Mesenchymal stem cell (in vitro differentiated cells and primary cell): Measurements from ENCODE around the gene STX2.

Experiments used
- DNase-seq: peaks from one replicate; pipeline ENCODE4 v3.0.0-alpha.2; 2013
- H2AFZ ChIP-seq: one replicate; pipeline ENCODE4 v1.6.1; 2013; ENCODE audit warnings: low read depth, mild to moderate bottlenecking, control low read depth, inconsistent platforms, low read length, moderate library complexity
- H2AK5ac ChIP-seq: 2 replicates; pipeline ENCODE4 v1.6.1; 2013; ENCODE audit warnings: low read length, moderate library complexity, mild to moderate bottlenecking, inconsistent platforms; ENCODE audit not compliant: severe bottlenecking
- H2BK120ac ChIP-seq: one replicate; pipeline ENCODE4 v1.6.1; 2013; ENCODE audit warnings: low read depth, mild to moderate bottlenecking, inconsistent platforms, low read length, moderate library complexity
- H2BK12ac ChIP-seq, 2 experiments: one replicate each; pipeline ENCODE4 v1.6.1; 2013; ENCODE audit warnings: inconsistent platforms in 2 of 2, low read length in 2 of 2, mild to moderate bottlenecking in 2 of 2, moderate library complexity in 2 of 2, control low read depth in 1 of 2
- H2BK15ac ChIP-seq: one replicate; pipeline ENCODE4 v1.6.1; 2013; ENCODE audit warnings: mild to moderate bottlenecking, low read depth, inconsistent platforms; ENCODE audit not compliant: poor library complexity, severe bottlenecking
- H2BK5ac ChIP-seq: 2 replicates; pipeline ENCODE4 v1.6.1; 2013; ENCODE audit warnings: low read depth, mild to moderate bottlenecking, low read length, control low read depth, inconsistent platforms; ENCODE audit not compliant: poor library complexity, severe bottlenecking
- H3K14ac ChIP-seq, 2 experiments: one replicate each; pipeline ENCODE4 v1.6.1; 2013; ENCODE audit warnings: inconsistent platforms in 2 of 2, low read length in 2 of 2, control low read depth in 1 of 2, mild to moderate bottlenecking in 1 of 2, moderate library complexity in 1 of 2
- H3K18ac ChIP-seq, 2 experiments: one replicate each; pipeline ENCODE4 v1.6.1; 2013; ENCODE audit warnings: inconsistent platforms in 2 of 2, low read length in 2 of 2, control low read depth in 1 of 2, low read depth in 1 of 2, mild to moderate bottlenecking in 1 of 2
- H3K23ac ChIP-seq, 2 experiments: one replicate each; pipeline ENCODE4 v1.6.1; 2013; ENCODE audit warnings: inconsistent platforms in 2 of 2, low read length in 2 of 2, mild to moderate bottlenecking in 2 of 2, moderate library complexity in 2 of 2, control low read depth in 1 of 2
- H3K27ac ChIP-seq: 2 replicates; pipeline ENCODE4 v1.5.1; 2013; ENCODE audit warnings: mild to moderate bottlenecking, moderate library complexity, low read length, control low read depth, inconsistent platforms; ENCODE audit not compliant: poor library complexity, severe bottlenecking
- H3K27me3 ChIP-seq, 2 experiments: 2 replicates each; pipeline versions ENCODE4 v1.6.1 to v1.7.0; 2013; ENCODE audit warnings: low read length in 2 of 2, mild to moderate bottlenecking in 2 of 2, moderate library complexity in 2 of 2, control low read depth in 1 of 2, inconsistent platforms in 1 of 2; ENCODE audit not compliant: control insufficient read depth in 1 of 2, insufficient read depth in 1 of 2
- H3K36me3 ChIP-seq, 2 experiments: 2 replicates each; pipeline versions ENCODE4 v1.6.1 to v1.7.0; 2013; ENCODE audit warnings: low read length in 2 of 2, control low read depth in 1 of 2, inconsistent platforms in 1 of 2, low read depth in 1 of 2, mild to moderate bottlenecking in 1 of 2; ENCODE audit not compliant: insufficient read depth in 2 of 2, control insufficient read depth in 1 of 2
- H3K4ac ChIP-seq, 2 experiments: one replicate each; pipeline ENCODE4 v1.6.1; 2013; ENCODE audit warnings: inconsistent platforms in 2 of 2, low read length in 2 of 2, mild to moderate bottlenecking in 2 of 2, moderate library complexity in 2 of 2, control low read depth in 1 of 2, low read depth in 1 of 2
- H3K4me1 ChIP-seq: 2 replicates; pipeline ENCODE4 v1.6.1; 2013; ENCODE audit warnings: low read depth, low read length, control low read depth; ENCODE audit not compliant: control insufficient read depth, insufficient read depth
- H3K4me2 ChIP-seq: 2 replicates; pipeline ENCODE4 v1.6.1; 2013; ENCODE audit warnings: low read length, mild to moderate bottlenecking, inconsistent platforms; ENCODE audit not compliant: poor library complexity, severe bottlenecking
- H3K4me3 ChIP-seq, 2 experiments: 2 replicates each; pipeline versions ENCODE4 v1.5.1 to v1.7.0; 2013; ENCODE audit warnings: low read length in 2 of 2, mild to moderate bottlenecking in 2 of 2, control low read depth in 1 of 2, low read depth in 1 of 2; ENCODE audit not compliant: insufficient read depth in 1 of 2
- H3K79me1 ChIP-seq: replicated peaks from 2 replicates; pipeline ENCODE4 v1.6.1; 2013; ENCODE audit warnings: mild to moderate bottlenecking, control low read depth, low read length, inconsistent platforms; ENCODE audit not compliant: poor library complexity, severe bottlenecking
- H3K9ac ChIP-seq: 2 replicates; pipeline ENCODE4 v1.7.0; 2013; ENCODE audit warnings: mild to moderate bottlenecking, low read length, moderate library complexity
- H3K9me3 ChIP-seq: 2 replicates; pipeline ENCODE4 v1.7.0; 2013; ENCODE audit warnings: mild to moderate bottlenecking, low read length; ENCODE audit not compliant: control insufficient read depth
- H4K8ac ChIP-seq: one replicate; pipeline ENCODE4 v1.6.1; 2013; ENCODE audit warnings: inconsistent platforms, mild to moderate bottlenecking, low read length, moderate library complexity
- H4K91ac ChIP-seq: one replicate; pipeline ENCODE4 v1.6.1; 2013; ENCODE audit warnings: mild to moderate bottlenecking, low read length, inconsistent platforms
- WGBS: methylation state at CpG from one replicate; pipeline ENCODE4 v1.1.7; 2013; ENCODE audit warnings: mixed read lengths; 5-methylcytosine and 5-hydroxymethylcytosine counted together

STX2 gene

GRCh38 chr12:130835436-130835835, 3.6 kb downstream of the STX2 start:
- Histone ChIP-seq H3K4me3 (no peak overlapping the region), H3K79me1 (peaks cover 20% of the 10 kb centered on the region), H3K4me2 (no peak overlapping the region), H3K36me3 (peaks cover 0 to 4% of the 10 kb centered on the region in 2 experiments), H3K9me3 (no peaks in the 10 kb centered on the region), H3K9ac (no peak overlapping the region), H3K23ac (no peak overlapping the region), H2BK12ac (no peak overlapping the region), H2AK5ac (no peak overlapping the region), H2BK5ac (no peak overlapping the region), H3K4me1 (peaks cover 31% of the 10 kb centered on the region), H3K27me3 (no peaks in the 10 kb centered on the region), H4K91ac (no peak overlapping the region), H3K4ac (no peak overlapping the region), H2BK120ac (no peak overlapping the region), H3K18ac (no peak overlapping the region), H4K8ac (no peak overlapping the region), H3K27ac (no peak overlapping the region), H3K14ac (peak overlapping the region in 1 of 2 experiments; percentile 22), H2AFZ (no peak overlapping the region), H2BK15ac (no peak overlapping the region)
- WGBS, result 94% methylated on average over 6 of the region's 6 CpGs
- no peak for DNase-seq

GRCh38 chr12:130835011-130835410, 4.0 kb downstream of the STX2 start:
- Histone ChIP-seq H3K14ac (no peak overlapping the region), H3K4me2 (no peak overlapping the region), H2AFZ (no peak overlapping the region), H3K18ac (no peak overlapping the region), H2BK12ac (no peak overlapping the region), H3K36me3 (peaks cover 0 to 4% of the 10 kb centered on the region in 2 experiments), H3K23ac (no peak overlapping the region), H2BK120ac (no peak overlapping the region), H3K79me1 (peaks cover 20% of the 10 kb centered on the region), H2BK5ac (no peak overlapping the region), H3K27me3 (no peaks in the 10 kb centered on the region), H3K9me3 (no peaks in the 10 kb centered on the region), H3K27ac (no peak overlapping the region), H2BK15ac (no peak overlapping the region), H3K4me1 (peaks cover 34% of the 10 kb centered on the region), H2AK5ac (no peak overlapping the region), H3K4ac (no peak overlapping the region), H3K4me3 (no peak overlapping the region), H4K91ac (no peak overlapping the region), H3K9ac (no peak overlapping the region), H4K8ac (no peak overlapping the region)
- no peak for DNase-seq
- WGBS, result 89% methylated on average over 10 of the region's 11 CpGs

GRCh38 chr12:130832561-130833209, 6.4 kb downstream of the STX2 start:
- H4K91ac ChIP-seq, result no peak overlapping the region
- no peak overlapping the region for H3K4ac ChIP-seq
- H3K36me3 ChIP-seq, result peaks cover 0 to 6% of the 10 kb centered on the region in 2 experiments
- H2BK12ac ChIP-seq, result no peak overlapping the region
- 68% methylated on average over 17 of the region's 17 CpGs for WGBS
- no peak overlapping the region for H3K23ac ChIP-seq
- DNase-seq, result peak; percentile 75
- no peak overlapping the region for H3K27ac ChIP-seq
- H3K4me2 ChIP-seq, result no peak overlapping the region
- H2BK15ac ChIP-seq, result no peak overlapping the region
- no peak overlapping the region for H2BK120ac ChIP-seq
- no peak overlapping the region for H2AK5ac ChIP-seq
- H3K9ac ChIP-seq, result no peak overlapping the region
- no peak overlapping the region for H4K8ac ChIP-seq
- H3K14ac ChIP-seq, result no peak overlapping the region
- H3K18ac ChIP-seq, result no peak overlapping the region
- H3K9me3 ChIP-seq, result no peaks in the 10 kb centered on the region
- peaks cover 35% of the 10 kb centered on the region for H3K4me1 ChIP-seq
- H3K4me3 ChIP-seq, result peak overlapping the region in 1 of 2 experiments; percentile 26
- peaks cover 24% of the 10 kb centered on the region for H3K79me1 ChIP-seq
- no peak overlapping the region for H2BK5ac ChIP-seq
- H3K27me3 ChIP-seq, result no peaks in the 10 kb centered on the region
- no peak overlapping the region for H2AFZ ChIP-seq

GRCh38 chr12:130831876-130832405, 7.1 kb downstream of the STX2 start:
- H3K27ac ChIP-seq, result no peak overlapping the region
- no peak overlapping the region for H3K23ac ChIP-seq
- H2BK15ac ChIP-seq, result no peak overlapping the region
- no peak overlapping the region for H3K9ac ChIP-seq
- H2AK5ac ChIP-seq, result no peak overlapping the region
- H4K91ac ChIP-seq, result no peak overlapping the region
- H3K27me3 ChIP-seq, result no peaks in the 10 kb centered on the region
- H2BK12ac ChIP-seq, result no peak overlapping the region
- H3K4me1 ChIP-seq, result peaks cover 34% of the 10 kb centered on the region
- no peak overlapping the region for H2BK120ac ChIP-seq
- no peak overlapping the region for H3K4me2 ChIP-seq
- H3K79me1 ChIP-seq, result peaks cover 22% of the 10 kb centered on the region
- H3K4me3 ChIP-seq, result no peak overlapping the region
- no peak overlapping the region for H3K18ac ChIP-seq
- no peak overlapping the region for H3K4ac ChIP-seq
- no peak overlapping the region for H2BK5ac ChIP-seq
- H2AFZ ChIP-seq, result no peak overlapping the region
- no peaks in the 10 kb centered on the region for H3K9me3 ChIP-seq
- H4K8ac ChIP-seq, result no peak overlapping the region
- peaks cover 0 to 6% of the 10 kb centered on the region in 2 experiments for H3K36me3 ChIP-seq
- H3K14ac ChIP-seq, result no peak overlapping the region
- 95% methylated on average over 5 of the region's 5 CpGs for WGBS
- no peak for DNase-seq
